ENCODE data around the gene RBM33. TPM values are rescaled to one million over a fixed set of nuclear protein-coding genes. Genes with fewer than 3 reads are reported as not detected.

Gene RBM33
- total and polyA plus RNA-seq, 2 of the 4 experiments (the other 2 are of a cell fraction): 7.3 to 10.8 TPM

- dilution Hi-C loops (cut with HindIII; ENCODE audit: low sequenced_read_pairs, unreplicated experiment): no loop called here
Observed at GRCh38 chr7:155737590-155737989, 93.1 kb downstream of the RBM33 start.

More at GRCh38 chr7:155737590-155737989, 93.1 kb downstream of the RBM33 start:
- no peak overlapping the region for H3K18ac ChIP-seq (ENCODE audit: low read depth, low read length)
- no CpG with 5 or more reads among the region's 4 CpGs for WGBS, 2 experiments (ENCODE audit: extremely low coverage in 2 of 2, insufficient read length in 1 of 2)
- no peak overlapping the region for H3K14ac ChIP-seq (replicated peaks; ENCODE audit: low read depth, low read length)
- no peak overlapping the region for H3K4ac ChIP-seq (ENCODE audit: low read depth, low read length)
- no peaks in the 10 kb centered on the region for H3K27me3 ChIP-seq (ENCODE audit: control insufficient read depth, insufficient read depth, low read length)
- peaks cover 14 to 19% of the 10 kb centered on the region in 2 experiments for H3K79me1 ChIP-seq (ENCODE audit: low read depth in 1 of 2, low read length in 2 of 2)
- no peak overlapping the region for H2BK15ac ChIP-seq (ENCODE audit: low read depth, low read length)
- in situ Hi-C loops (cut with MboI; ENCODE audit: low sequenced_read_pairs) (no loop called here), intact Hi-C loops (cut with micrococcal nuclease) (no loop called here)
- H2AK9ac ChIP-seq (replicated peaks; ENCODE audit: low read depth, low read length, poor library complexity): no peak overlapping the region
- ATAC-seq (ENCODE audit: low read depth): no peak
- no peaks in the 10 kb centered on the region for H3K9me3 ChIP-seq (ENCODE audit: control insufficient read depth, insufficient read depth, low read length)
- TF ChIP-seq SMC3 (IDR thresholded peaks at IDR 0.05; ENCODE audit: low read depth, low read length) (no peak), CTCF (conservative IDR thresholded peaks at IDR 0.05; ENCODE audit: low read depth, low read length) (no peak), USF2 (IDR thresholded peaks at IDR 0.05; ENCODE audit: low read depth, low read length) (no peak), POLR2A (IDR thresholded peaks at IDR 0.05; ENCODE audit: low read depth, low read length) (no peak), MAZ (IDR thresholded peaks at IDR 0.05; ENCODE audit: borderline replicate concordance, low read depth, low read length) (no peak), ELK1 (IDR thresholded peaks at IDR 0.05; ENCODE audit: borderline replicate concordance, low read depth, low read length) (no peak), FOS (IDR thresholded peaks at IDR 0.05; ENCODE audit: low read depth, low read length) (no peak), MAFK (IDR thresholded peaks at IDR 0.05; ENCODE audit: low read depth, low read length) (no peak), CEBPB (IDR thresholded peaks at IDR 0.05; ENCODE audit: low read depth, low read length) (no peak), MXI1 (IDR thresholded peaks at IDR 0.05; ENCODE audit: borderline replicate concordance, low read depth, low read length) (no peak), RCOR1 (IDR thresholded peaks at IDR 0.05; ENCODE audit: insufficient replicate concordance, low read length) (no peak), BHLHE40 (IDR thresholded peaks at IDR 0.05; ENCODE audit: low read depth, low read length) (no peak), RAD21 (IDR thresholded peaks at IDR 0.05; ENCODE audit: low read length) (no peak), RFX5 (IDR thresholded peaks at IDR 0.05; ENCODE audit: low read depth, low read length) (no peak)
- H2BK20ac ChIP-seq (ENCODE audit: low read depth, low read length): no peak overlapping the region
- no peaks in the 10 kb centered on the region for H3K4me1 ChIP-seq (ENCODE audit: control insufficient read depth, insufficient read depth, low read length)
- CTCF ChIA-PET: interaction anchor here (0.6 to 2.7 kb wide), 4 partner anchors 10 to 139 kb away, joined by 3 to 13 read pairs (median 3); no protein-coding TSS in a partner anchor
- H3K36me3 ChIP-seq (ENCODE audit: control insufficient read depth, insufficient read depth, low read length): peaks cover 29% of the 10 kb centered on the region
- no peak overlapping the region for H3K56ac ChIP-seq (ENCODE audit: extremely low read depth, insufficient read depth, low read length)
- no peak overlapping the region for H3K27ac ChIP-seq (ENCODE audit: insufficient read depth, low read length)
- H2BK5ac ChIP-seq (ENCODE audit: low read depth, low read length, poor library complexity, severe bottlenecking): no peak overlapping the region
- H3K9me1 ChIP-seq (ENCODE audit: insufficient read depth, low read length): peaks cover 3% of the 10 kb centered on the region; the same call in 1 of the 2 replicates
- H2BK120ac ChIP-seq (ENCODE audit: low read depth, low read length): no peak overlapping the region
- H3K4me2 ChIP-seq (ENCODE audit: low read depth, low read length): no peak overlapping the region
- H2AFZ ChIP-seq (replicated peaks; ENCODE audit: low read length, poor library complexity): no peak overlapping the region
- no peak overlapping the region for H3K9ac ChIP-seq (ENCODE audit: low read depth, low read length)
- no peak for DNase-seq
- H4K20me1 ChIP-seq (ENCODE audit: insufficient read depth, low read length): 0 out of 2 replicates have a peak, but pooled peaks cover 18% of the 10 kb centered on the region
- H4K8ac ChIP-seq (ENCODE audit: low read depth in 2 of 2, low read length in 2 of 2): no peak overlapping the region
- no peak overlapping the region for H4K5ac ChIP-seq (ENCODE audit: low read depth, low read length)
- BruUV-seq (replicated peaks): no TSS peak
- no peak overlapping the region for H4K91ac ChIP-seq (ENCODE audit: insufficient read depth, low read depth, low read length)
- H3K4me3 ChIP-seq (ENCODE audit: insufficient read depth, low read depth, low read length): no peak overlapping the region
- H3K23ac ChIP-seq (ENCODE audit: low read depth, low read length): no peak overlapping the region
- POLR2A ChIA-PET (ENCODE audit: unreplicated experiment): no interaction called here
- no peak overlapping the region for H2AK5ac ChIP-seq (ENCODE audit: low read depth, low read length)
